Inflammatory macrophage (primary cell): ENCODE measurements around the gene HEPACAM2.
A peak's percentile ranks its signal among the peaks of the same experiment; 100 is the strongest.

Source experiments
- DNase-seq, 2 donors: peaks; one replicate each; pipeline ENCODE4 v3.0.0-alpha.2; 2020 to 2022

HEPACAM2 gene

GRCh38 chr7:93147363-93147762 lies 78.9 kb downstream of the HEPACAM2 start:
- peak; percentile 37 to 52 for DNase-seq

DNA sequence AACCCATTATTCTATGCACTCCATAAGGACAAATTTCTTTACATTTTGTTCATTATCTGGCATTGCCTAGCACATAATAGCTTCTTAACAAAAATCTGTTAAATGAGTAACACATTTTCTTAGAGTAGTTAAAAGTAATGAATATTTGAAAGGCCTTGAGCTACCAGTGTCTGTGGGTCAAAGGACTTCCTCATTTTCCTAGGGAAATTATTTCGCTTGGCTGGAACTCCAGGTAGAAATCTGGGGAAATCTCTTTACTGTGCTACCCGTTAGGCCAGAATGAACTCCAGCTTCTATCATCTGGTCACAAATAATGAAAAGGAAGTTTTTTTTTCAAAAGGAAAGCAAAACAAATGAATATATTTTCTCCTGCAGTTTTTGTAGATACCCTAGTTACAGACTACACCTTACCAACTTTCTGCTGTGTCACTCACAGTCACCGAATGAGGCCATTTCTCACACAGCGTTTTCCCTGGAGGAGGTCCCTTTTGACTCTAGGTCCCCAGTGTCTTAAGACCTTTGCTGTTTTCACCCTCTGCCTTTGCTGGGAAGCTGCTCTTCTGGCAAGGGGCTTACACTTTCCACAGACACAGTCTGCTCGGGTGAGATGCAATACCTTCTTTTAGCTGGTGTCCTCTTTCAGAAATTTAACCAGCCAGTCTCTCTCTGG lies 79.7 kb downstream of the HEPACAM2 start:
- DNase-seq = peak; percentile 9 to 11

GRCh38 chr7:93146036-93146435 lies 80.2 kb downstream of the HEPACAM2 start:
- DNase-seq = no peak

DNA sequence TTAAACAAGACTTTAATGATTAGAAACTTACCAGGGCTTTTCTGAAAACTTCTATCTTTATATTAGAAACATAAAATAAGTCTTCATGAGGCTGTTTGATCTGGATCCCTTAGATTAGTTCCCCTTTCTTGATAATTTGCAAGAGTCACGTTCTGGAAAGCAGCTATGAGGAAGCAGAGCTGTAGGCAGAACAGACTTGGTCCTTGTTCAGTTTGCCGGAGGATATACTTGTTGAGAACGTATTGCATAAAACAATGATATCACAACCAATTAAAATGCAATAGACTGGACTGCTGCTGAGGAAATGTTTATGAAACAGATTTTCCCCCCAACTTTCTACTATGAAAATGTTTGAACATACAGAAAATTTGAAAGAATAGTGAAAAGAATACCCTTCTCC lies 80.9 kb downstream of the HEPACAM2 start:
- peak; percentile 72 to 85 for DNase-seq

GRCh38 chr7:93142127-93142526 lies 84.1 kb downstream of the HEPACAM2 start:
- no peak for DNase-seq

DNA sequence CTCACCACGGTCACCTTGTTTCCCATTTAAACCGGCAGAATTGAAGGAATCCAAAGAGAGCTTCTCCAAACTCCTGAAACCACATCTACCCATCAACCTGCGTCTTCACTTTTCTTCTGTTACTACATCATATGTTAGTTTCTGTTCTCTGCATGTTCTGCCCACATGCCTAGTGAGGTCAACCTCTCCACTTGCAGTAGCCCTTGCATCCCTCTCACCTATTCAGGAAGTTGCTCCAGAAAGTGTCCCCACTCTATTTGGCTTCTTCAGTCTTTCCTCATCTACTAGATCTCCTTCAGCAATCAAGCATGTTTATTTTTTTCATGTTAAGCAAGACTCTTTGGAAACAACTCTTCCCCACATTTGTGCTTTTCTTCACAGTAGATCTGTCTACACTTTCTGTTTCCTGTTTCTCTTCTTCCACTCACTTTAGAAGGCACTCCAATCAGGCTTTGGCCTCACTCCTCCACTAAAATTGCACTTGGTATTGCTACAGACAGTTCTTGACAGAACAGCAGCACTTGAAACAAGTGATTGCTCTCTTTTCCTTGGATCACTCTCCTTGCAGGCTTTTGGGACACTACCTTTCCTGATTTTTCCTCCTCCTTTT lies 85.6 kb downstream of the HEPACAM2 start:
- no peak for DNase-seq

DNA sequence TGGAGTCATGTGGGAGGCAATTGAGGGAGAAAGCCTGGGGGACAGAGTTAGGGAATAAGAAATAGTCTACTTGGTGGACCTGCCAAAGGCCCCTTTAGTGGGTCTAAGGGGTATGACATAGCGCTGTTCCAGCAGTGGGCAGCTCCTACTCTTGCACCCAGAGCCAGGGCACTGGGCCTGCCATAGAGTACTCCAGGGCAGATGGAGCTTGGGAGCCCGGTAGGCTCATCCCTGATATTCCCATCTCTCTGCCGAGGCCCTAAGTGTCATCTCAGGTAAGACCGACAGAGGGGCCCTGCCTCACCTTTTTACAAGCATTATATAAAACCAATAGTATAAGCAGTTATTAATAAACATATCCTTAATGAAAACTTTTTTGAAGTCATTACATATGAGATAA lies 87.7 kb downstream of the HEPACAM2 start:
- no peak for DNase-seq
